Stimulated activated CD4-positive, alpha-beta T cell treated with anti-CD3 and anti-CD28 coated beads, Interleukin-4, amount 100 ng/mL, for 1 hour (primary cell): Measurements from ENCODE around the gene ZNF138.
"Not testable (repeated sequence)": the region's sequence is repeated elsewhere in the genome, so short reads cannot be mapped to it uniquely, and the experiment has no call there.

Experiments
- DNase-seq: peaks from one replicate; pipeline ENCODE4 v3.0.0-alpha.2; 2020

ZNF138 gene

DNA sequence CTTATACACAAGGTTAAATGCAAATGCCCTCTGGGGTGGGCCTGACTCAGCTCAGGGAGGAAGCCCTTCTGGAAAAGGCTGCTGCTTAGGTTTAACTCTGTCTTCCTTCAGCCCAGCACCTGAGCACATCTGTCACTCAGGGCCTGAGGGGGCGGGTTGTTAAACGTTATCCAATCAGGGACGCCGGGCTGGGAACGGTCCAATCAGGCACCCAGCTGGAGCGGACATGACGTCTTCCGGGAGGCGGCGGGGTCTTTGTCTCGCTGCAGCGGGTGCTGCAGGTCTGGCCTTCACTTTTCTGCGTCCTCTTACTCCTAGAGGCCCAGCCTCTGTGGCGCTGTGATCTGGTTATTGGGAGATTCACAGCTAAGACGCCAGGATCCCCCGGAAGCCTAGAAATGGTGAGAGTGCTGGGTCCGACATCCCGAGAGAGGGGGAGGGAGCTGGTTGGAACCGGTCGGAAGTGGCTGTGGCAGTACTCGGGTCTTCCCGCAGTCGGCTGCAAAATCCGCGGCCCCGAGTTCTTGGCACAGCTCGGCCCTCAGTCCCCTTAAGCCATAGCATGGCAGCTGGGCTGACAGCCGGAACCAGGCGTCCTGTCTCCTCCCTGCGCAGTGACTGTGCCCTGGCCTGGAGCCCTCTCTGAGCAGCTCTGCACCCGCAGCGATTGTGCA, at the start of gene ZNF138:
Gene ZNF138 (plus strand): TSS at position 258 of the 674 bp plus-strand sequence. CDS start 141 bp downstream, at position 399.
- peak; percentile 92 for DNase-seq

DNA sequence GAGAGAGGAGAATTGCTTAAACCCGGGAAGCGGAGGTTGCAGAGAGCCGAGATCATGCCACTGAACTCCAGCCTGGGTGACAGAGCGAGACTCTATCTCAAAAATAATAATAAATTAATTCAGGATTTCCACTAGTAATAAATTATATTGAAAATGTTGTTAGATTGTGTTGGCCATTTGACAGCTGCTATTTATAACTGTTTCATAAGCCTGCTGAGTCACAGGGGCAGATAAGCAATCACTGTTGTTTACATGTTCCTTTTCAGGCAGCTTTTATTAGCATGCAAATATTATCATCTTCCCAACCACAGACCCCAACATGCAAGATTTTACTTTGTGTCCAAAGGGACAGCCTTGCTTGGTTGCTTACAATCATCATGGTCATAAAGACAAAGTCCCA, 49.5 kb upstream of the ZNF138 start:
- DNase-seq = no peak

- no peak for DNase-seq
Measured at GRCh38 chr7:64747802-64748201, 46.4 kb upstream of the ZNF138 start.

- no peak for DNase-seq
Measured at GRCh38 chr7:64753032-64753431, 41.2 kb upstream of the ZNF138 start.

DNA sequence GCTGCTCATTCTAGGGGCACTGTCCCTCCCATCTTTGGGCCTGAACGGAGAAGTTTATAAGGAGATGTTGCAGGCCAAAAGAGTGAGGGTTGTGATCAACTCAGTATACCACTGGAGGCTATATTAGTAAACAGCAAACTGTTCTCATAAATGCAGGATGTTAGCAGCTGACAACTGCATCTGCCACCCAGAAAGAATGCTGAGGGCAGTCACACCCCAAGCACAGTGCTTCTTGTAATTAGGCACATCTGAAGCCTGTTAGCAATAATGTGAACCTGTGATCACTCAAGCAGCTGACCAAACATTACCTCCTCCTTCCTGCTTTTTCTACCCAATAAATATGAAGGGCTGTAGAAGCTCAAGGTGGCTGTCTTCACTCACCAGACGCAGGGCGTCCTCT, 38.4 kb upstream of the ZNF138 start:
- DNase-seq = no peak

DNA sequence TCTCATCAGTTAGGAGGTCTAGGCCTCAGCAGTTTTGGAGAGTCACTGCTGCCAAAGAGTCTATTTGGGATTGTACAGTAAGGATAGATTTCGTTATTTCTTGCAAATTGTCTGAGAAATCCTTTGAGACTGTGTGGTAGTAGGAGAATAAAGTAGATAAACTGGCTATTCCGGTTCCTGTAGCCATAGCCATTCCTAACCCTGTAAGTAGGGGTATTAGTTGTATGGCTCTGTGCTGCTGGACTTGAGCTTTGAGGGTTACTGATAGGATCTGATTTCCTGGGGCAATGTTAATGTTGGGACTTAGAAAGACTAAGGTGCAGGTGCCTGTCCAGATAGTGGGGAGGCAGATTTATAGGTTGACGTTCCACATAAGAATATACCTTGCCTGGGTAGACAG, 36.1 kb upstream of the ZNF138 start:
- no peak for DNase-seq

GRCh38 chr7:64768824-64769223, 25.4 kb upstream of the ZNF138 start:
- DNase-seq = no peak

DNA sequence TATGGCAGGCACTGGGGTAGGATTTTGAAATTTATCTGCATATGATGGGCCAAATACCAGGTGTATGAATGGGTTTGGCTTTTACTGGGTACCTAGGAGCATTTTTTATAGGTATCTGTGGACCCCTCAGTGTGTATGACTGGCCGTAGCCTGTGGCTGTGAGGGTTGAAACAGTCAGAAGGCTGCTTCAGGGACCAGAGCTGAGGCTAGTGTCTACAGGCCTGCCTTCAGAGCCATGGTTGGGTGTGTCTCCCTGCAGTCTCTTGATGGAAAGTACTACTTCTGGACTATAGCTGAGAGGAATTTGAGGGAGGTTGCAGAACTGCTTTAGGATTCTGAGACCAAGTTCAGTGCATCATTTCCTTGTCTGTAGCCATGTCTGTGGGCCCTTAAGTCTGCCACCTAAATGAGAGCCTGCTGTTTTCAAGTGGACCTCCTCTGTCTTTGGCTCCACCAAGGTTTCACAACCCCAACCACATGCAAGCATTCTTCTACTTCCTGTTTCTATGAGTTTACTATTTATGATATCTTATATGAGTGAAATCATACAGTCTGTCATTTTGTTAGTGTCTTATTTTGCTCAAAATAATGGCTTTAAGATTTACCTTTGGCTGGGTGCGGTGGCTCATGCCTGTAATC, 19.9 kb upstream of the ZNF138 start:
- no peak for DNase-seq

DNA sequence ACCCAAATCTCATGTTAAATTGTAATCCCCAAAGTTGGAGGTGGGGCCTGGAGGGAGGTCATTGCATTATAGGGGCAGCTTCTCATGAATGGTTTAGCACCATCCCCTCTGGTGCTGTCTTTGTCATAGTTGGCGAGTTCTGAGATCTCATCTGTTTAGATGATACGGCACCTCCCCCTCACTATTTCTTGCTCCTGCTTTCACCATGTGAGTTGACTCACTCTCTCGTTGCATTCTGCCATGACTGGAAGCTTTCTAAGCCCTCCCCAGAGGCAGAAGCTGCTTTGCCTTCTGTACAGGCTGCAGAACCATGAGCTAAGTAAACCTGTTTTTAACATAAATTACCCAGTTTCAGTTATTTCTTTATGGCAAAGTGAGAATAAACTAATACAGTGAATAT, 18.9 kb upstream of the ZNF138 start:
- DNase-seq = no peak

GRCh38 chr7:64784842-64785241, 9.4 kb upstream of the ZNF138 start:
- not testable (repeated sequence) for DNase-seq

DNA sequence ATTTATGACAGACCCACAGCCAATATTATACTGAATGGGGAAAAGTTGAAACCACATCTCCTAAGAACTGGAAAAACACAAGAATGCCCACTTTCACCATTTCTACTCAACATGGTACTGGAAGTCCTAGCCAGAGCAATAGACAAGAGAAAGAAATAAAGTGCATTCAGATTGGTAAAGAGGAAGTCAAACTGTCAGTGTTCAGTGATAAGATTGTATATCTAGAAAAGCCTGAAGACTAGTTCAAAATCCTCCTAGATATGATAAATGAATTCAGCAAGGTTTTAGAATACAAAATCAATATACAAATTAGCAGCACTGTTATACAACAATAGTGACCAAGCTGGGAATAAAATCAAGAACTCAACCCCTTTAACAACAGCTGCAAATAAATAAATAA, 6.9 kb upstream of the ZNF138 start:
- DNase-seq = no peak

GRCh38 chr7:64789241-64789640, 5.0 kb upstream of the ZNF138 start:
- DNase-seq = not testable (repeated sequence)

- DNase-seq = no peak
Measured at GRCh38 chr7:64793106-64793755, 997 bp upstream of the ZNF138 start.

- DNase-seq = no peak
Measured at GRCh38 chr7:64795176-64795575, 948 bp downstream of the ZNF138 start.

GRCh38 chr7:64799169-64799568, 4.9 kb downstream of the ZNF138 start:
- DNase-seq = not testable (repeated sequence)

- no peak for DNase-seq
Measured at GRCh38 chr7:64802699-64803098, 8.5 kb downstream of the ZNF138 start.

DNA sequence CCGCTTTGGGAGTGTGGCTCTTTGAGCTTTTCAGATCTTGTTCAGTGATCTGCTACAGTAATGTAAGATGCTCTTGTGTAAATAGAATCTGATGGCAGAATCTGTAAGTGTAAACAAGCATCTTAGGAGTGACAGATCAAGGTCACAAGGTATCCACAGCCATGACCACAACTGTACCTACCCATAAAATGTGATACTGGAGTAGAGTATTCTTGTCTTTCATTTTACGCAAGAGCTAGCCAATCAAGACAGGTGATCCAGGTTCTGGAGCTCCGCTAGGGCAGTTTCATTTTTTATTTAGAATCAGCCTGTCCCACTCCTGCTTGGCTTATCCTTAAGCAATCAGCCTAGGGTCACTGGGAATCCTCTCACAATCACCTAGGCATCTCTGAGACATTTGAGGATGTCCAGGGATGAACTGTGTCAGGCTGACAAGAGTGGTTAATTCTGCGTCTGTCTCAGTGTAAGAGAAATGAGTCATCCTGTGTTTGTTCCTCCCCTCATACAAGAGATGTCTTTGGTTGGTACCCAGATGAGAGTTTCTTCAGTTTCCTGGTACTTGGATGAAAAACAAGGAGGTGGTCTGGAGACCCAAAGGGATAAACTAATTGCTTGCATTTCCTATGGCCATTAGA, 13.6 kb downstream of the ZNF138 start:
- DNase-seq = no peak

GRCh38 chr7:64811767-64812166, 17.5 kb downstream of the ZNF138 start:
- DNase-seq = no peak

GRCh38 chr7:64830926-64831325, 36.7 kb downstream of the ZNF138 start:
- DNase-seq = no peak

DNA sequence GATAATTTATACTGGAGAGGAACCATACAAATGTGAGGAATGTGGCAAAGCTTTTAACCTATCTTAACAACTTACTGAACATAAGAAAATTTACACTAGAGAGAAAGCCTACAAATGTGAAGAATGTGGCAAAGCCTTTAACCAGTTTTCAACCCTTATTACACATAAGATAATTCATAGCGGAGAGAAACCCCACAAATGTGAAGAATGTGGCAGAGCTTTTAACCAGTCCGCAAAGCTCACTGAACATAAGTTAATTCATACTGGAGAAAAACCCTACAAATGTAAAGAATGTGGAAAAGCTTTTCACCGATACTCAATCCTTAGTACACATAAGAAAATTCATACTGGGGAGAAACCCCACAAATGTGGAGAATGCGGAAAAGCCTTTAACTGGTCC, 37.9 kb downstream of the ZNF138 start:
- DNase-seq = no peak

- no peak for DNase-seq
Measured at GRCh38 chr7:64834989-64835388, 40.8 kb downstream of the ZNF138 start.

DNA sequence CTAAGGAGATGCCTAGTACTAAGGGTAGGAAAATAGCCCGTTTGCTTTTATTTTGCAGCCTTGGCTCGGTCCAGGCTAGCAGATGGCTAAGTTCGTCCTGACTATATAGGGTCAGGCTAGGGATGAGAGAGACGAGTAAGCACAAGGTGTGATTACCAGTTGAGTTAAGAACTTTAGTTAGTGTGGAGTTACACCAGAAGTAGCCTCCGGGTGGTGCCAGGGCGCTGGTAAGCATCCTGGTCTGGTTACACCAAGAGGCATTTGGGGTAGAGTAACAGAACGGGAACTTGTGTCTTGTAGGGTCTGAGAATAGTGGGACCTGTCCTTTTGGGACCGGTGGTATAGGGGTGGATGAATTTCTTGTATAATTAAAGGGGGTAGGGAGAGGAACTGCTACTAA, 41.6 kb downstream of the ZNF138 start:
- not testable (repeated sequence) for DNase-seq

DNA sequence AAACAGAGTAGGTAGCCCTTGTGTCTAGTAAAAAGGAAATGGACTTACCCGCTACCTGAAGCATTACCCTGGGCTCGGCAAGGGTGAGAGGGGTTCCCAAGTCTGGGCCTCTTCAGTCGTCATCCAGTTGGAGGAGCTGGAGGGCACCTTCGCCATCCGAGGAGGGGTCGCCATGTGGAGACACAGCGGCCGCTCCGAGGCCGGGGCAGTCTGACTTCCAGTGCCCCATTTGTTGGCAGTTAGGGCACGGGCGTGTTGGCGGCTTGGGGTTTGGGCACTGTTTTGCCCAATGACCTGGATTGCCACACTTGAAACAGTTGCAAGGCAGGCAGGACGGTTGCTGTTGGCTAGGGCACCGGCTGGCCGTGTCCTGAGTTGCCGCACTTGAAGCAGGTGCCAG, 43.8 kb downstream of the ZNF138 start:
- DNase-seq = not testable (repeated sequence)

DNA sequence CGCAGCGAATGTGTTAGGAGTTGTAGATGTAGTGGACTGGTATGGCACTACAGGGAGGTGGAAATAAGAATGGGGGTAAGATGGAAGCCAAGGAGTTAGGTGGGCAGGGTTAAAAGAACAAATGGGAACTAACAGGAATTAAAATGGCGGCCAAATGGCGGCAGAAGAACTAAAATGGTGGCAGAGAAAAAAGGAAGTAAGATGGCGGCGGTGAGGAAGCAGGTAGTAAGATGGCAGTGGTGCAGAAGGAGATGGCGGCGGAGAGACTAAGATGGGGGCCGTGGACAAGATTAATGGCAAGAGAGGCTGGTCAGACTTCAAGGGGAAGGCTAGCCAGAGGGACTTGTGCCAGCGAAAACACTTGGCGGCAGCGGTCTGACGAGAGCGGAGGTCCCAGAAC, 44.5 kb downstream of the ZNF138 start:
- DNase-seq = no peak
